Dermis blood vessel endothelial cell (primary cell): ENCODE data around the gene IGFLR1. TPM values are rescaled to one million over a fixed set of nuclear protein-coding genes. Genes with fewer than 3 reads are reported as not detected.
"Not testable (repeated sequence)": the region's sequence is repeated elsewhere in the genome, so short reads cannot be mapped to it uniquely, and the experiment has no call there.

ENCODE experiments used
- DNase-seq: peaks from one replicate; pipeline ENCODE4 v3.0.0; 2010
- total RNA-seq: library from RNA; depleted of rRNA; stranded (reverse); fragments of >200 nt; gene quantifications from 2 replicates; pipeline ENCODE4 v1.2.3, GENCODE V29; 2014

Gene IGFLR1
- total RNA-seq, 1 donor from 2014 or later: 1.9 TPM

- DNase-seq: peak; percentile 80
Measured at GRCh38 chr19:35704218-35704617, 38.0 kb downstream of the IGFLR1 start, which contains the start of gene ZBTB32. Gene ZBTB32, plus strand, starts transcription at chr19:35704558. Its CDS starts 10,069 bp downstream, at chr19:35714627.

GRCh38 chr19:35703343-35703742 lies 38.9 kb downstream of the IGFLR1 start:
- DNase-seq: no peak

DNA sequence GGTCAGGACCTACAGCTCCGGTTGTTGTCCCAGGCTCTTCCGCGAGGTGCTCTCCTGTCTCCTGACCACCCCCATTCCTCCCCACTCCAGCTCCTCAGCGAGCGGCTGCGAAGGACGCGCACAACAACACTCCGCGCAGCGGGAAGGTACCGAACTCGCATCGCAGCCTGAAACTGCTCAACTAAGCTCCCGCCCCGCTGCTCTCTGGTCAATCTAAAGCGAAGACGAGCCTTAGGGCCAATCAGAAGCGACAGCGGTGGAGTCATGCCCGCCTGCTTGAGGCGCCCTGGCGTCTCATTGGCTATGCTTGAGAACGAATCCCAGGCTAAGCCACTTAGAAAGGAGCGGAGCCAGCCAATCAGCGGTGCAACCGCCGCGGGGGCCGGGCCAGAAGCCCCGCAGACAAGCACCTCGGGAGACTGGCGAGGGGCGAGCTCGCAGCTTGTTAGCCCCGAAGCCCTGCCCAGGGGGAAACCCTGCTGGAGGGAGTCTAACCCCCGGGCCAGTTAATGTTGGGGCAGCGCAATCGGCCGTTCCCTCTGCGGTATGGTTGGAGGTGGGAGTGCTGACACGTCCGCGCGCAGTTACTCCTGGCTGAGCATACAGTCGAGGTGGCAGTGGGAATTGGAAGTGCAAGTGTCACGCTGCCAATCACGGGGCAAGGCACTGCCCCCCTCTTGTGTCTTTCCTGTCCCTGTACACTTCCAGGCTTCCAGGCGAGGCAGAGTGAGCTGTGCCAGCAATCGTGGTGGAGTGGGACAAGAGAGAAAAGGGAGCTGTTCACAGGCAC lies 39.8 kb downstream of the IGFLR1 start:
- DNase-seq: peak; percentile 99

- DNase-seq: no peak
Measured at GRCh38 chr19:35696835-35697234, 45.4 kb downstream of the IGFLR1 start.

DNA sequence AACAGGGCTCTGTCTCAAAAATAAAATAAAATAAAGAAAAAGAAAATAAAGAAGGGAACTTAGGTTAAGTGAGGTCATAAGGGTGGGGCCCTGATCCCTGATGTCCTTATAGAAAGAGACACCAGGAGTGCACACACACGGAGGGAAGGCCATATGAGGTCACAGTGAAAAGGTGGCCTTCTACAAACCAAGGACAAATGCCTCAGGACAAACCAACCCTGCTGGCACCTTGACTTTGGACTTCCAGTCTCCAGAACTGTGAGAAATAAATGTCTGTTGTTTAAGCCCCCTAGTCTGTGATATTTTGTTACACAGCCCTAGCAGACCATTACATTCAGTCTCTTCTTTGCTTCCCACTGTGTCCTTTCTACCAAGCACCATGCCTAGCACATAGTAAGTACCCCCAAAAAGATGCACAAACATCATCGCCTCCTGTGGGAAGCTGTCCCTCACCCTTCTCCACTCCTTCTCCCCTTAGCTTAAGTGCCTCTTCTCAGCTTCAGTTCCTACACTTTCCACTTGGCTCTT lies 46.3 kb downstream of the IGFLR1 start:
- DNase-seq: no peak

DNA sequence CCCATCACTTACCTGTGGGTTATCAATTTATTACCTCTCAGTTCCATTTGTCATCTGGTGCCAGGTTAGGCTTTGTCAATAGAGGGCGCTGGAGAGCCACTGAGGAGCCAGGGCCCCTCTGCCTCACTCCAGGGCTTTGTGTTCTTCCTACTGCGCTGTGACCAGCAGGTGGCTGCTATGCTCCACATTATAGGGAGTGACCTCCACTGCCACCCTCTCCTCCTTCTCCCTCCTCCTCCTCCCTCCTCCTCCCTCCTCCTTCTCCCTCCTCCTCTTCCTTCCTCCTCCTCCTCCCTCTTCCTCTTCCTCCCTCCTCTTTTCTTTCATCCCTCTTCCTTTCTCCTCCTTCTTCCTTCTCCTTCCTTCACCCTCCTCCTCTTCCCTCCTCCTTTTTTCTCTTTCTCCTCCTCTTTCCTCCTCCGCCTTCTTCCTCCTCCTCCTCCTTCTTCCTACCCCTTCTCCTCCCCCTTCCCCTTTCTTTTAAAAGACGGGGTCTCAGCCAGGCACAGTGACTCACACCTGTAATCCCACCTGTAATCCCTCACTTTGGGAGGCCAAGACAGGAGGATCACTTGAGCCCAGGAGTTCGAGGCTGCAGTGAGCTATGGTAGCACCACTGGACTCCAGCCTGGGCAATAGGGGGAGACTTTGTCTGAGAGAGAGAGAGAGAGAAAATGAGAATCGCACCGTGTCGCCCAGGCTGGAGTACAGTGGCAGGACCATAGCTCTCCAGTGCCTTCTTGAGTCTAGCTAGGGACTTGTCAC lies 48.2 kb downstream of the IGFLR1 start:
- peak; percentile 90 for DNase-seq

DNA sequence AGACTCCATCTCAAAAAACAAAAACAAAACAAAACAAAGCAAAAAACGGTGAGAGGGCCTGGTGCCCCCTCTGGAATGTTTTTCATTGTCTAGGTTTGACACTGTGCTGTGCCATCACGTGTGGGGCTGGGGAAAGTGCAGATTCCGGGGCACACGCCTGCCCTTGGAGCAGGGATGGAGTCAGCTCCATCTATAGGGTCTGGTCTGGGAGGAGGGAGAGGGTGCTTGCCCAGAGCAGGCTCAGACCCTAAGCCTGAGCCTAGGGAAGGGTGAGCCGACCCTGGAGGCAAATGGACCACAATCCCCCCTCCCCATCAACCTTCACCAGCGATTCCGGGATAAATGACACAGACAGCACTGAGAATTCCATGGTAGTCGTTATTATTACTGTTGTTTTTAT lies 48.8 kb downstream of the IGFLR1 start:
- no peak for DNase-seq

GRCh38 chr19:35692010-35692409 lies 50.2 kb downstream of the IGFLR1 start:
- DNase-seq: no peak

- DNase-seq: not testable (repeated sequence)
Measured at GRCh38 chr19:35691106-35691505, 51.1 kb downstream of the IGFLR1 start.

DNA sequence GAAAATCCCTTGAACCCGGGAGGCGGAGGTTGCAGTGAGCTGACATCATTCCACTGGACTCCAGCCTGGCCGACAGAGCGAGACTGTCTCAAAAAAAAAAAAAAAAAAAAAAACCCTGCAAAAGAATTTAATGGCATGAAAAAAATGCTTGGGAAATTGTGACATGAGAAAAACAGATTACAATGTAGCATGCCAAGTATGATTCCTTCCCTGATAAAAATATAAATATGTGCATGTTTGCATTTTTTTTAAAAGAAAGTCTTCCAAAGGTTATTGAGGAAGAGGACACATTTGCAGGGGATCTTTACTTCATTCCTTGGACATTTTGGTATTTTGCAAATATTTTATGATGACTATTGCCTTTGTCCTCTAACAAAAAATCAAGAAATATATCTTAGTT lies 52.4 kb downstream of the IGFLR1 start:
- no peak for DNase-seq

Other genes starting within 250 kb of the IGFLR1 start
- 0.34 TPM in 1 of 2 replicates, not detected in the other for gene DMKN, start 228.8 kb downstream of the IGFLR1 start, total RNA-seq
- 0.09 TPM in 1 of 2 replicates, not detected in the other for gene SBSN, start 214.1 kb downstream of the IGFLR1 start, total RNA-seq
- gene GAPDHS, start 209.0 kb downstream of the IGFLR1 start, total RNA-seq: not detected in 2 replicates
- 57.4 and 68.8 TPM in 2 replicates for gene TMEM147, start 196.8 kb downstream of the IGFLR1 start, total RNA-seq
- not detected in 2 replicates for gene ATP4A, start 178.8 kb downstream of the IGFLR1 start, total RNA-seq
- not detected in 2 replicates for gene PMIS2, start 156.3 kb downstream of the IGFLR1 start, total RNA-seq
- gene HAUS5, start 129.7 kb downstream of the IGFLR1 start, total RNA-seq: 4.8 and 11.1 TPM in 2 replicates
- 45.4 and 47.6 TPM in 2 replicates for gene RBM42, start 113.4 kb downstream of the IGFLR1 start, total RNA-seq
- 0.09 and 0.17 TPM in 2 replicates for gene ETV2, start 100.7 kb downstream of the IGFLR1 start, total RNA-seq
- gene COX6B1, start 94.1 kb downstream of the IGFLR1 start, total RNA-seq: 236 and 493 TPM in 2 replicates
- gene UPK1A, start 75.9 kb downstream of the IGFLR1 start, total RNA-seq: 0.09 TPM in 1 of 2 replicates, not detected in the other
- gene ZBTB32, start 37.9 kb downstream of the IGFLR1 start, total RNA-seq: not detected in 2 replicates
- 7.3 and 15.4 TPM in 2 replicates for gene KMT2B, start 24.4 kb downstream of the IGFLR1 start, total RNA-seq
- gene U2AF1L4, start 3.0 kb upstream of the IGFLR1 start, total RNA-seq: 2.9 and 7.8 TPM in 2 replicates
- 15.1 and 16.1 TPM in 2 replicates for gene PSENEN, start 3.2 kb upstream of the IGFLR1 start, total RNA-seq
- gene LIN37, start 6.1 kb upstream of the IGFLR1 start, total RNA-seq: 4.7 and 8.2 TPM in 2 replicates
- 0.17 and 1.2 TPM in 2 replicates for gene HSPB6, start 14.6 kb upstream of the IGFLR1 start, total RNA-seq
- 3.3 and 3.7 TPM in 2 replicates for gene PROSER3, start 15.7 kb upstream of the IGFLR1 start, total RNA-seq
- 4.7 and 4.8 TPM in 2 replicates for gene ARHGAP33, start 33.1 kb upstream of the IGFLR1 start, total RNA-seq
- gene PRODH2, start 70.4 kb upstream of the IGFLR1 start, total RNA-seq: not detected in 2 replicates
- not detected in 2 replicates for gene NPHS1, start 110.1 kb upstream of the IGFLR1 start, total RNA-seq
- not detected in 2 replicates for gene KIRREL2, start 114.5 kb upstream of the IGFLR1 start, total RNA-seq
- gene APLP1, start 126.1 kb upstream of the IGFLR1 start, total RNA-seq: 1.9 and 2.5 TPM in 2 replicates
- 2.7 and 3.2 TPM in 2 replicates for gene NFKBID, start 158.1 kb upstream of the IGFLR1 start, total RNA-seq
- gene HCST, start 160.1 kb upstream of the IGFLR1 start, total RNA-seq: 0.19 TPM in 1 of 2 replicates, not detected in the other
- not detected in 2 replicates for gene TYROBP, start 165.8 kb upstream of the IGFLR1 start, total RNA-seq
- gene LRFN3, start 193.9 kb upstream of the IGFLR1 start, total RNA-seq: 3.6 and 3.7 TPM in 2 replicates